Middle frontal gyrus (tissue), 1 donor: Measurements from ENCODE around the gene FAM241A.
"Not testable (repeated sequence)": the region's sequence is repeated elsewhere in the genome, so short reads cannot be mapped to it uniquely, and the experiment has no call there.

Experiments
- DNase-seq: peaks from one replicate; pipeline ENCODE4 v3.0.0-alpha.2; 2015; ENCODE audit warnings: low spot score; ENCODE audit errors: extremely low spot score

Gene FAM241A

GRCh38 chr4:112173593-112174558 is 28.6 kb downstream of the FAM241A start:
- DNase-seq, result no peak

GRCh38 chr4:112175840-112176239 is 30.6 kb downstream of the FAM241A start:
- no peak for DNase-seq

DNA sequence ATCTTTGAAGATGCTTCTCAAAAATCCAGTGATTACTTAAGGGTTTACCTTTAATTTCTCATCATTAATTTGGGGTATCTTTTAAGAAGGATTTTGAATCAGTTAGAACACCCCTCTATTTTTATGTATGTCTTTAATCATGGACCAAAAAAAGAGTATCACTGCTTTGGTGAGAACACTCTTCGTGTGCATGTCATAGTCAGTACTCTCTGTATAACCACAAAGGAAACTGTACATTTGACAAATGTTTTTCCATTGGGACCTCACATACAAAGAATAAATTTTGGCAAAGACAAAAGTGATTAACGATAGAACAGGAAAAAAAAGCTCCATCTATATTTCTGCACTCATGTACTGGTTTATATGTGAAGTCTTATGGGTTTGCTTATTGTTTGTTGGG is 31.3 kb downstream of the FAM241A start:
- no peak for DNase-seq

- not testable (repeated sequence) for DNase-seq
These were observed 33.5 kb downstream of the FAM241A start for GRCh38 chr4:112178741-112179140.

DNA sequence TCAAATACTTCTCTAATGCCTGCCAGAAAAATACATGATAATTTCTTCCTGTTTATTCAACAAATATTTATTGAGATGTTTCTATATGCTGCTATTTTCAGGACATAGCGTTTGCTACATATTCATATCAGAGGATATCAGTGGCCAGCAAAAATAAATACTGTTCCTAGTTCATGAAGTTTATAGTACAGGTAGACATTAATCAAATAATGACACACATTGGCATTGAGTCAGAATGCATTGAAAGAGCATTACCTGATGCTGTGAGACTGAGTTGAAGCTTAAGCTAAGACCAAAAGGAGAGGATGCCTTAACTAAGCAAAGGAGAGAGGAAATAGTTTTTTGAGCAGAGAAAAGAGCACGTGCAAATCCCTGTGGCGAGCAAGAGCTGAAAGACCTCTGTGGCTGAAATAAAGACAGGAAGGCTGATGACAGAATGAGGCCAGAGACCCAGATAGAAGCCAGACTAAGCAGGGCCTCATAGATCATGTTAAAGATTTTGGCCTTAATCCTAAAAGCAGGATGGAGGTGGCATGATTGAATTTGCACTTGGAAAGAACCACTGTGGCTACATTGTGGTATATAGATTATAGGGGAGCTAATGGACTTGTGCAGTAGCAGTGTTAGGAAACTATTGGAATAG is 36.2 kb downstream of the FAM241A start:
- DNase-seq, result no peak

- no peak for DNase-seq
These were observed 37.4 kb downstream of the FAM241A start for GRCh38 chr4:112182604-112183003.

DNA sequence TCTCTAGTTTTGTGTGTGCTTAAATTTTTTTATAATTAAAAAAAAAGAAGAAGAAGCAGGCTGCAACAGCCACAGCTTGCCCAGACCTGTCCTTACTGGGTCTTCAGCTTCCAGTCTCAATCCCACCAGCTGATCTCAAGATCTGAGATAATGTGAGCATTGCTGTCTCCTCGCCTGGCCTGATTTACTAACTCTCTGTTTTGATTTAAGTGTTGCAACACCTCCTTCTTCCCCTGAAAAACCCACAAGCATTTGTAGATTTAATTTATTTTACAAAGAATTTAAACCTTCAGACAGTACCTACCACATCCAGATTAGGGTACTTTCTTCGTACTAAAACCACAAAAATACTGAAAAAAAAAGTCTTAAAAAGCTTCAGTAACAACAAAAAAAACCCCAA is 38.0 kb downstream of the FAM241A start:
- DNase-seq, result no peak

- DNase-seq, result no peak
These were observed 39.2 kb downstream of the FAM241A start for GRCh38 chr4:112184438-112184837.

GRCh38 chr4:112185334-112185733 is 40.1 kb downstream of the FAM241A start:
- DNase-seq, result no peak

- no peak for DNase-seq
These were observed 40.8 kb downstream of the FAM241A start for GRCh38 chr4:112185740-112186670.

GRCh38 chr4:112189754-112190153 is 44.5 kb downstream of the FAM241A start:
- no peak for DNase-seq

- no peak for DNase-seq
These were observed 45.4 kb downstream of the FAM241A start for GRCh38 chr4:112190684-112191083.

DNA sequence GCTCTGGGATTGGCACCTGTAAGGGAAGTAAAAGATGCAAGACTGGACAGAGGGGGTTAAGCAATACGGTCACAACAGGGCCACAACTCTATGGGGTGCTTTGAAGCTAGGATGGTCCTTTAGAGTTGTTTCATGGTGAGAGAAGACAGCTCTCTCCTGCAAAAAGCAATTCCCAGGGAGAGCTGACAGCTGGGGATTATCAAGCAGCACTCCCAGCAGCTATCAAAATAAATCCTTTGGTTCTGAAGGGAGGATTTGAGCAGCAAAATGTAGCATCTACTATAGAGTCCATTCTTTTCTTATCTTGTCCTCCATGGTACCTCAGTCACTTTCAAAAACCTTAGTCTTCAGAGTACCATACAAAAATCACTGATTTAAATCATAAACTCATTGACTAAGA is 51.2 kb downstream of the FAM241A start:
- DNase-seq, result no peak

- no peak for DNase-seq
These were observed 53.8 kb downstream of the FAM241A start for GRCh38 chr4:112199041-112199440.

- no peak for DNase-seq
These were observed 56.8 kb downstream of the FAM241A start for GRCh38 chr4:112201915-112202505.

- no peak for DNase-seq
These were observed 58.3 kb downstream of the FAM241A start for GRCh38 chr4:112203593-112203992.

DNA sequence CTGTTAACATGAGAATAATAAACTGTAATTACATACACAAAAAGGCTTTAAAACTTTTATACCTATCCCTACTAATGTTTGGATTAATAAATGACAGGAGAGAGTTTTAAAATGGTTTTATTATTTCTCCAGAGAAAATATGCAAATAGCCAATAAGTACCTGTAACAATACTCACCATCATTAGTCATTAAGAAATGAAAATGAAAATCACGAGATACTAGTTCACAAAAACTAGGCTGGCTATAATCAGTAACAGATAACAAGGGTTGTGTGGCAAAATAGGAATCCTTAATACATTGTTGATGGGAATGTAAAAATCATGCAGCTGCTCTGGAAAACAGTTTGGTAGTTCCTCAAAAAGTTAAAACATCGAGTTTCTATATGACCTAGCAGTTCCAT is 61.2 kb downstream of the FAM241A start:
- DNase-seq, result no peak

DNA sequence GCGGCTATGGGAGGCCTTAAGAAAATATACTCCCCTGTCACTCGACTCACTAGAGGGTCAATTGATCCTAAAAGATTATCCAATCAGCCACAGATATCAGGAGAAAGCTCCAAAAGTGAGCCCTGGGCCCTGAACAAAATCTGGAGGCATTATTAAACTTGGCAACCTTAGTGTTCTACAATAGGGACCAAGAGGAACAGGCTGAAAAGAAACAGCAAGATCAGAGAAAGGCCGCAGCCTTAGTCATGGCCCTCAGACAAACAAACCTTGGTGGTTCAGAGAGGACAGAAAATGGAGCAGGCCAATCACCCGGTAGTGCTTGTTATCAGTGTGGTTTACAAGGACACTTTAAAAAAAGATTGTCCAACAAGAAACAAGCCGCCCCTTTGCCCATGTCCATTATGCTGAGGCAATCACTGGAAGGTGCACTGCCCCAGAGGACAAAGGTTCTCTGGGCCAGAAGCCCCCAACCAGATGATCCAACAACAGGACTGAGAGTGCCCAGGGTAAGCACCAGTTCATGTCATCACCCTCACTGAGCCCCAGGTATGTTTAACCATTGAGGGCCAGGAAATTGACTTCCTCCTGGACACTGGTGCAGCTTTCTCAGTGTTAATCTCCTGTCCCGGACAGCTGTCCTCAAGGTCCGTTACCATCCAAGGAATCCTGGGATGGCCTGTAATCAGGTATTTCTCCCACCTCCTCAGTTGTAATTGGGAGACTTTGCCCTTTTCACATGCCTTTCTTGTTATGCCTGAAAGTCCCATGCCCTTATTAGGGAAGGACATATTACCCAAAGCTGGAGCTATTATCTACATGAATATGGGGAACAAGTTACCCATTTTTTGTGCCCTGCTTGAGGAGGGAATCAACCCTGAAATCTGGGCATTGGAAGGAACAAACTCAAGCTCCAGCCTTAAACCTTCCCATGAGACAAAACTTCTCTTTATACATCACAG is 63.2 kb downstream of the FAM241A start:
- not testable (repeated sequence) for DNase-seq

DNA sequence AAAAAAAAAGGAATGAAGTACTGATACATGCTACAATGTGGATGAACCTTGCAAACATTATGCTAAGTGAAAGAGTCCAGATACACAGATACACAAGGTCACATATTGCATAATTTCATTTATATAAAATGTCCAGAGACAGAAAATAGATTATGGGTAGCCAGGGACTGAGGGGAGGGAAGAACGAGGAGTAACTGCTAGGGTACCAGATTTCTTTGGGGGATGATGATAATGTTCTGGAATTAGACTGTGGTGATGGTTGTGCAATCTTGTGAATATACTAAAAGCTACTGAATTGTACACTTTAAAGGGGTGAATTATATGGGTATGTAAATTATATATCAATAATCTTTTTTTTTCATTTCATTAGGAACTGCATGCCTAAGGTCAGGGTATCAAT is 65.5 kb downstream of the FAM241A start:
- DNase-seq, result no peak

DNA sequence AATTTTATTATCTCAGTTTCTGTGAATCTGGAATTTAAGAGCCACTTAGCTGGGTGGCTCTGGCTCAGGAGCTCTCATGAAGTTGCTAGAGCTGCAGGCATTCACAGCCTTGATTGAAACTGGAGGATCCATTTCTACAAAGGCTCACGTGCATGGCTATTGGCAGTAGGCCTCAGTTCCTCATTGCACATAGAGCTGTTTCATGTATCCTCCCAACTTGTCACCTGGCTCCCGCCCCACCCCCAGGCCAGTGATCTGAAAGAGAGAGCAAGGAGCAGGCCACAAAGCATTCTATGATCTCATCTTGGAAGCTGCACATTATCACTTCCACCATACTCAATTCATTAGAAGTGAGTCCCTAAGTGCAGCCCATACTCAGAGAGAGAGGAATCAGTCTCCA is 67.8 kb downstream of the FAM241A start:
- no peak for DNase-seq
